Fibroblast of villous mesenchyme (primary cell): ENCODE results near the gene RNF186. TPM values are rescaled to one million over a fixed set of nuclear protein-coding genes. Genes with fewer than 3 reads are reported as not detected.
A peak's percentile ranks its signal among the peaks of the same experiment; 100 is the strongest.

Experiments used
- DNase-seq: peaks from one replicate; pipeline ENCODE4 v3.0.0-alpha.2; 2010; ENCODE audit warnings: low read depth
- H3K4me3 ChIP-seq: 2 replicates; pipeline ENCODE4 v1.5.1; 2011; ENCODE audit warnings: low read depth, mild to moderate bottlenecking, low read length
- total RNA-seq: library from RNA; depleted of rRNA; stranded (reverse); fragments of >200 nt; gene quantifications from 2 replicates; pipeline ENCODE4 v1.2.3, GENCODE V29; 2012
- TF ChIP-seq, protein P1 (sequence below): IDR thresholded peaks from 2 replicates; pipeline ENCODE4 v1.5.1; 2012; ENCODE audit warnings: low read depth, mild to moderate bottlenecking, low read length; ENCODE audit not compliant: insufficient read depth

Gene RNF186
- total RNA-seq, 1 donor: not detected

DNA sequence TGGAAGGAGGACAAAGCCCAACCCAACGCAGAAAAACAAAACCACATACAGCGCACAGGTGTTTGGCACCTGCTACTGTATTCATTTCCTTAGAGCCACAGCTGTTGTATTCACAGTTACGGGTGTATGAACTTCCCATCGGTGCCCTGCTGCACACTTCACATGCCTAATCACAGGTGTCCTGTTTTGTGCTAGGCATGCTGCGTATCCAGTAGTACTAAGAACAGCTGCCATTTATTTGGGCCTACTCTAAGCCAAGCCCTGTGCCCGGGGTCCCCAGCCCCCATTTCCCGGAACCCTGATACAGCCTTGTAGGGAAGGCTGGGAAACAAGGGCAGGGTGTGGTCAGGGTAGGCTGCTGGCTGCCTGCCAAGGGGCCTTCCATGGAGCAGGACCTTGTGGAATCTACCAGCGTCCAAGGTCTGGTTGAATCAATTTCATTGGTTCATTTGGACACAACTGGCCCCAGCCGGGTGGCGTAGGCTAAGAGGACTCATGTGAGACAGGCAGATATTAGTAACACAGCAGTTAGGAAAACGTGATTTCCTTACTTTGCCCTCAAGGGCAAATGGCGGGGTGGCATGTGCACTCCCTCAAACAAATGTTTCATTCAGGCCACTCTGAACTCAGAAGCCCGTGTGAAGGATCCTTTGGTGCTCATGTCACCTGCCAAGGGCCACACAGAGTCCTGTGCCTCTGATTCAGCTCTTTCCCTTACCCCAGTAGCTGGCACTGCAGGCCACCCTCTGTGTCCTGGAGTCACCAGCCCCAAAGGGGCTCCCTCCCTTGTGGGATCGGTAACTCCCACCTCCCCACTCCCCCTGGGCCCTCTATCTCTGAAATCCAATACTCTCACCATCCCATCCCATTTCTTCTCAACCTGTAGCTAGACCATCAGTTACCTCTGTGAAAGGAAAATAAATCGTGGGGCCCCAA is 986 bp upstream of the RNF186 start:
- H3K4me3 ChIP-seq: no peak overlapping the region
- no peak for DNase-seq
- TF ChIP-seq, protein P1, sequence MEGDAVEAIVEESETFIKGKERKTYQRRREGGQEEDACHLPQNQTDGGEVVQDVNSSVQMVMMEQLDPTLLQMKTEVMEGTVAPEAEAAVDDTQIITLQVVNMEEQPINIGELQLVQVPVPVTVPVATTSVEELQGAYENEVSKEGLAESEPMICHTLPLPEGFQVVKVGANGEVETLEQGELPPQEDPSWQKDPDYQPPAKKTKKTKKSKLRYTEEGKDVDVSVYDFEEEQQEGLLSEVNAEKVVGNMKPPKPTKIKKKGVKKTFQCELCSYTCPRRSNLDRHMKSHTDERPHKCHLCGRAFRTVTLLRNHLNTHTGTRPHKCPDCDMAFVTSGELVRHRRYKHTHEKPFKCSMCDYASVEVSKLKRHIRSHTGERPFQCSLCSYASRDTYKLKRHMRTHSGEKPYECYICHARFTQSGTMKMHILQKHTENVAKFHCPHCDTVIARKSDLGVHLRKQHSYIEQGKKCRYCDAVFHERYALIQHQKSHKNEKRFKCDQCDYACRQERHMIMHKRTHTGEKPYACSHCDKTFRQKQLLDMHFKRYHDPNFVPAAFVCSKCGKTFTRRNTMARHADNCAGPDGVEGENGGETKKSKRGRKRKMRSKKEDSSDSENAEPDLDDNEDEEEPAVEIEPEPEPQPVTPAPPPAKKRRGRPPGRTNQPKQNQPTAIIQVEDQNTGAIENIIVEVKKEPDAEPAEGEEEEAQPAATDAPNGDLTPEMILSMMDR: no peak

DNA sequence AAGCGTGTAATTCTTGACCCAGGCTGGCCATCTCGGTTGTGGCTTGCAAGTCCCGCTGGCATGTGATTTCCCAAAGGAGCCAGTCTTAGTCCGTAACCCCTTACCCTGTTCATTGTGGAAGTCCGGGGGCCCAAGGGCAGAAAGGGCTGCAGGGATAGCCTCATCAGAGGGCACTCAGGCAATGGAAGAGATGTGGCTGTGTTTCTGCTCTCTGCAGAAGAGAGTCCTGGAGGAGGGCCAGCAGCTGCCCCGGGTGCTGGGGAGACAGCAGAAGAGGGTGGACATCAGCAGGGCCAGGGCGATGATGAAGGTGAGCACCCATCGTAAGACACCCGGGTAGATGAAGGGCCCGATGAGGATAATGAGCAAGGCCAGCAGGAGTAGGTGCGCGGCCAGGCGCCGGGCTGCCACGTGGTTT is 830 bp downstream of the RNF186 start:
- TF ChIP-seq, protein P1: no peak
- no peak for DNase-seq
- H3K4me3 ChIP-seq: no peak overlapping the region

DNA sequence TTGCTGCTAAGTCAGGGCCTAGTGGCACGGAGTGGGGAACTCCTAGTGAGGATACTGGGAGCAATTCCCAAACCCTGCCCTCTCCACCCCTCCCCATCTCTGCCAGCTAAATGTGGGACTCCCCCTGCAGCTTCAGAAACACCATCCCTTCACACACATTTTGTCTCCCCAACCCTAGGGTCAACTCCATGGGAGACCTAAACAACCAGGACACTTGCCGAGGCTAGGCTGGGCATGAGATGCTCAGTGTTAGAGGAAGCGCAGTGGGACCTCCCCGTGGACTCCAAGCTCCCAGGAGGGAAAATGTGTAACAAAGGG is 1.5 kb downstream of the RNF186 start:
- H3K4me3 ChIP-seq: no peak overlapping the region
- no peak for DNase-seq
- TF ChIP-seq, protein P1: no peak

DNA sequence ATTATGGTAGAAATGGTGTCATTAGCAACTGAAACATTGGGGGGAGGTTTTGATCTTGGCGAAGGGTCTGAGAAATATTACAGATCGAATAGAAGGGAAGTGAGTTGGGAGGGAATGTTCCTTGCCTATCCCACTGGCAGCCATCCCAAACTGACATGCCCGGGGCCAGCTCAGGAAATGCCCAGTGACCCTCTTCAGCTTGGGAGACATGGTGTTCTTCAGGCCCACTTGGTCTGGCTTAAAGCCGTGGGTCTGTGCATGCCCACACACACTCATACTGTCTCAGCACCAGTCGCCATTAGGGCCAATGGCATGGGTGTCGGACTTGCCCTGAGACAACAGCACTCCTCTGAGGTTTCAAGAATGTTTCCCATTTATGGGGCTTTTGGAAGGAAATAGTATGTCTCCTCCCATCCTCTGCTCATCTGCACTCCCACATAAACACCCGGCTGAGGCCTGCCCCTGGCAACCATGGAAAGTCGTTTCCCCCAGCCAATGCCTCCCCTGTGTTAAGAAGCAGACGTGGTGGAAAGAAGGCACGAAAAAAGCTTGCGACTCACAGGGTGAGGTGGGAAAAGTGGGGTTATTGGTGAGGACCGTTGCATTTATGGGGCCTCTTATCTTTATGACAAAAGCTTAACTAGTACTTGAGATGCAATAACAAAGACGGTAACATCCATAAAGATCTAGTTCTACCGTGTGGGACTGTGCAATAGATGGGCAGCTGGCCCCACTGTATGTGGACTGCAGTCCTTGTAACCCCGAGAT is 2.0 kb downstream of the RNF186 start:
- TF ChIP-seq, protein P1: no peak
- DNase-seq: peak; percentile 72
- no peak overlapping the region for H3K4me3 ChIP-seq

DNA sequence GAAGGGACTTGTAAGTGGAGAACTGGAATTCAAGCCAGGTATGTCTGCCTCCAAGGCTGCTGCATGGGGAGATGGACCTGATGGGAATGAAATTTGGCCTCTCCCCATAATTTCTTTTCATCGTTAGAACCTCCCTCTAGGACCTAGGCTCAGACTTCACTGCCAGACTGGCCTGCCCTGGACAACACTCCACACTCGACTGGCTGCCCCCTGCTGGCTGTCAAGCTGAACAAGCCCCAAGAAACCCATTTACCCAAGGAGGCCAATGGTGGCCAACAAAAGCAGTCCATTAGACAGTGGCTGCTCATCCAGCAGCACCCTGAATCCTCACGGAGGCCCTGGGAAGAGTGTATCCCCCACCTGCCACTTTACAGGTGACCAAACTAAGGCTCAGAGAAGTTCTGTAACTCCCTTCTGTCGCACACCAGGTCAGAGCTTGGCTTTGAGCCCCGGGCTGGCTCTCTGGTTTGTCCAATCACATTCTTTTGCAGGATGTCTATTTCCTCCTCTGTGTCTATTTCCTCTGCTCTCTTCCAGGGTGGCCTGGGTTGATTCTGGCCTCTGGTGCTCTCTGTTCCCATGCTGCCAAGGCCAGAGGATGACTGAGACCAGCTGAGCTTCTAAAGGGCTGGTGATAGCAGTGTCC is 3.8 kb downstream of the RNF186 start:
- DNase-seq: peak; percentile 48
- H3K4me3 ChIP-seq: no peak overlapping the region
- TF ChIP-seq, protein P1: peak; percentile 67

DNA sequence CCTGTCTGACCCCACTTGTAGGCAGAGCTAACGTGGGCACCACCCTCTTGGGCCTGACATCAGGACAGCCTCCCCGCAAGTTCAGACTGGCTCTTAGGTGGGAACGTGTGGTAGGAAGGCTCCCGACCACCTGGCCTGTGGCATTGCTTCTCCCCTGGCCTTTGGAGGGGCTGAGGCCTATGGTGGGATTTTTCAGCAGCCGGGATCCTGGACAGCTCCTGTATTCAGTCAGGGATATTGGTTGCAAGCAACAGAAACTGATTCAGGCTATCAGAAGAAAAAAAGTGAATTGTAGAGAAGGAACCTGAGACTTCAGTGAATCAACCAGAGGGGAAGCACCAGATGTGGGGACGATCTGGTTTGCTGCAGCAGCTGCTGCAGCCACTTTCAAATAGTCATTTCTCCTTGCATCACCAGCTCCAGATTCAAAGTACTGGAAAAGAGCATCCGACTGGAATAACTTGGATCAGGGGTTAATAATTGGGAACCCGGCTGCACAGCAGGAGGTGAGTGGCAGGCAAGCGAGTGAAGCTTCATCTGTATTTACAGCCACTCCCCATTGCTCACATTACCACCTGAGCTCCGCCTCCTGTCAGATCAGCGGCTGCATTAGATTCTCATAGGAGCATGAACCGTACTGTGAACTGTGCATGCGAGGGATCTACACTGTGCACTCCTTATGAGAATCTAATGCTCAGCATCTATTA is 5.9 kb downstream of the RNF186 start:
- no peak for DNase-seq
- TF ChIP-seq, protein P1: no peak
- H3K4me3 ChIP-seq: no peak overlapping the region
